NCI-H446 treated with DMSO at 0.1 percent for 48 hours (cell line): ENCODE measurements around the gene HSPA1L.
"Not testable (repeated sequence)": the region's sequence is repeated elsewhere in the genome, so short reads cannot be mapped to it uniquely, and the experiment has no call there.

Experiments
- DNase-seq: peaks from one replicate; lab custom pipeline; 2025; lab: John Stamatoyannopoulos, UW

Gene HSPA1L

GRCh38 chr6:31815025-31815838, at the start of gene HSPA1L, which contains the start of gene HSPA1A:
HSPA1L (minus strand) TSS chr6:31815283; CDS start chr6:31811972, 3,311 bp downstream.
HSPA1A (plus strand) TSS chr6:31815543; CDS start chr6:31815757, 214 bp downstream.
- peak; percentile 85 for DNase-seq

- DNase-seq, result no peak
Observed at GRCh38 chr6:31864818-31865204, 49.7 kb upstream of the HSPA1L start.

GRCh38 chr6:31864123-31864562, 49.1 kb upstream of the HSPA1L start:
- DNase-seq, result not testable (repeated sequence)

DNA sequence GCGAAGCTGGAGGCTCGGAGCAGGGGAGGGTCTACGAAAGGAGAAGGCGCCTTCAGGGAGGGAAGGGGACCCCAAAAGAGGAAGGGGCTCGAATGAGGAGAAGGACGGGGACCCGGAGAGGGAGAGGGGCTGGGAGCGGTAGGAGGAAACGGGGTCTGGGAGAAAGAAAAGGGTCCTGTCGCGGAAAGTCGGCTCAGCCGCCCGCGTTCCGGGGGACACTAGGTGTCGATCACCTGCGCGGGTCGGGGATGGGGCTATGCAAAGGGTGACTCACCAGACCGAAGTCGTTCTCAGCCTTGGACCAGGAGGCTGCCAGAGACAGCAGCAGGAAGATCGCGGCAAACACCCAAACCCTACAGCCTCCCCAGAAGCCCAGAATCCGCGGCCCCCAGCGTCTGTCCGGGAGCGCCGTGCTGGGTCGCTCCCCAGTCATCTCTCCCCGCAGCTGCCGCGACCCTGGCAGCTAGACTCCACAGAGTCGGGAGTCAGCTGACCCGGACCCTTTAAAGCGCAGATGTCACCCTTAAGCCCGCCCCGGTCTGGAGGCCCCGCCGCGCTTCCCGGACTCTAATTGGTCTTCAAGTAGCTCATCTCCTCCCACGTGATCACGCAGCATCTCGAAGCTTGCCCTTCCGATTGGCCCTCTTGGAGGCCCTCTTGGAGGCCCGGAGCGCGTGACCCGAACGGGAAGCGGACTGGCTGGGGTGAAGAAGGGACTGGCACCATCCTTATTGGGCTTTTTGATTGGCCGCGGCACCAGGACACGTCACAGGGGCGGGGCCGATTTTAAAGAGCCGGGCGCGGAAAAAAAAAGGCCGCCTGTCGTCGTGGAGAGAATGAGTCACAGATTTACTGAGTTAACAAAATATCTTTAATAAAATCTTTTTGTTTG, 47.5 kb upstream of the HSPA1L start, which contains the start of gene NEU1:
NEU1 (minus strand) TSS at position 478 of the 892 bp plus-strand sequence; CDS start at position 433, 45 bp downstream.
- peak; percentile 100 for DNase-seq

DNA sequence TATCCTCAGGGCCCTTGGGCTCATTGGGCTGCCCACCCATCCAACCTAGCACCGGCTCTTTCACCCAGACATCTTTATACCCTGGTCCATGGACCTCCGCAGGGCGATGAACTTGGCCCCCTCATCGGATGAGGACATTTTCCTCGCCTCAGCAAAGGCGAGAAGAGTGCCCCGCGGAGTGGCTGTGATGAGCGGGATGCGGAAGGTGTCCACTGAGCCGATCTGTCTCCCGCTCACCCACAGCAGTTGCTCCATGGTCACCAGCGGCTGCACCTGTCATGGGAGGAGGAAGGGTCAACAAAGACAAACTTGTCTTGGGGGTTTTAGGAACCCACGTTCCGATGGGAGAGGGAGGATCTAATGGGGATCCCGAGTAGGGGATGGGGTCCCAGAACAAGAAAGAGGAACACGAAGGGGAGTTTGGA, 46.8 kb upstream of the HSPA1L start:
- DNase-seq, result no peak

DNA sequence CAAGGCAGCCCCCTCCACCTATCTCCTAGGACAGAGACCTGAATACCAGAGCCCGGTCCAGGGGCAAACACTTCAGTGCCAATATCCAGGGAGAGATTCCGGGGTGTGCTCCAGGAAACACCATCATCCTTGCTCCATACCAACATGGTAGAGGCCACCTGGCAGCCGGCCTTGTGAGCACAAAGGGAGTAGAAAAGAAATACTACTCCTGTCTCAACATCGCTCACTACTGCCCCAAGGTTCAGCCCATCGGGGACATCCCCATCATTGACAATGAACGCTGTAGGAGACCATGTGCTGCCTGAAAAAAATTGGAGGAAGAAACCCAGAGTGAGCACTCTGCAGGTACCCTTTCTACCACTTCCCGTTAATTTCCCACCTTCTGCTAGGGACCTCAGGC, 46.1 kb upstream of the HSPA1L start:
- no peak for DNase-seq

DNA sequence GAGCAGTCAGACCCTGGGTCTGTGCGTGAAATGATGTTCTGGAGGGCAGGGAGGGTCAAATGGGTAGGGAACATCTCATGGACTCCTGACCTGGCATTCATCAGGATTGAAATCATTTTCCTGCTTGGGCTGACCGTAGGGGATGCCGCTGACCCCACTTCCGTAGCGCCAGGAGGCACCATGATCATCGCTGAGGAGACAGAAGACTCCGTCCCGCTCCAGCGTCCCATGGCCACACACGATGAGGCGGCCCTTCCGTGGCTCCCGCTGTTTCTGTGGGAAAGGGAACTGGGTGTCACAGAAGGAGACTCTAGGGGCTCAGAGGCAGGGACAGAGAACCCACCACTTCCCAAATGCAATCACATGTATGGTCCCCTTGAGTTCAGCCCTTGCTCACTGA, 45.3 kb upstream of the HSPA1L start:
- DNase-seq, result no peak

GRCh38 chr6:31859923-31860322, 44.8 kb upstream of the HSPA1L start:
- no peak for DNase-seq

DNA sequence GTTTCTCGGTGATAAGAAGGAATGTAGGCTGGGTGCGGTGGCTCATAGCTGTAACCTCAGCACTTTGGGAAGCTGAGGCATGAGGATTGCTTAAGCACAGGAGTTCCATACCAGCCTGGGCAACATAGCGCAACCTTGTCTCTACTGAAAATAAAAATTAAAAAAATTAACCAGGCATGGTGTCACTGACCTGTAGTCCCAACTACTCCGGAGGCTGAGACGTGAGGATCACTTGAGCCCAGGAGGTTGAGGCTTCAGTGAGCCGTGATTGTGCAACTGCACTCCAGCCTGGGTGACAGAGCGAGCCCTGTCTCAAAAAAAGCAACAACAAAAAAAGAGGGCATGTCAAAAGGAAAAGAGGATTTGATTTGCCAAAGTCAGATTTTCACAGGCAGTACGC, 43.6 kb upstream of the HSPA1L start:
- no peak for DNase-seq

DNA sequence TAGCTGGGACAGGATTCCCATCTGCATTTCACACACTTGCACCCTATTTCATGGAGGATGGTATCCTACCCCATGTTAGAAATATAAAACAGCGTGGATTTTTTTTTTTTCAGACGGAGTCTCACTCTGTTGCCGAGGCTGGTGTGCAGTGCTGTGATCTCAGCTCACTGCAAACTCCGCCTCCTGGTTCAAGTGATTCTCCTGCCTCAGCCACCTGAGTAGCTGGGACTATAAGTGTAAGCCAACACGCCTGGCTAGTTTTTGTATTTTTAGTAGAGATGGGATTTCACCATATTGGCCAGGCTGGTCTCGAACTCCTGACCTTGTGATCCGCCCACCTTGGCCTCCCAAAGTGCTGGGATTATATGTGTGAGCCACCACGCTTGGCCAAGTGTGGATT, 42.7 kb upstream of the HSPA1L start:
- not testable (repeated sequence) for DNase-seq

DNA sequence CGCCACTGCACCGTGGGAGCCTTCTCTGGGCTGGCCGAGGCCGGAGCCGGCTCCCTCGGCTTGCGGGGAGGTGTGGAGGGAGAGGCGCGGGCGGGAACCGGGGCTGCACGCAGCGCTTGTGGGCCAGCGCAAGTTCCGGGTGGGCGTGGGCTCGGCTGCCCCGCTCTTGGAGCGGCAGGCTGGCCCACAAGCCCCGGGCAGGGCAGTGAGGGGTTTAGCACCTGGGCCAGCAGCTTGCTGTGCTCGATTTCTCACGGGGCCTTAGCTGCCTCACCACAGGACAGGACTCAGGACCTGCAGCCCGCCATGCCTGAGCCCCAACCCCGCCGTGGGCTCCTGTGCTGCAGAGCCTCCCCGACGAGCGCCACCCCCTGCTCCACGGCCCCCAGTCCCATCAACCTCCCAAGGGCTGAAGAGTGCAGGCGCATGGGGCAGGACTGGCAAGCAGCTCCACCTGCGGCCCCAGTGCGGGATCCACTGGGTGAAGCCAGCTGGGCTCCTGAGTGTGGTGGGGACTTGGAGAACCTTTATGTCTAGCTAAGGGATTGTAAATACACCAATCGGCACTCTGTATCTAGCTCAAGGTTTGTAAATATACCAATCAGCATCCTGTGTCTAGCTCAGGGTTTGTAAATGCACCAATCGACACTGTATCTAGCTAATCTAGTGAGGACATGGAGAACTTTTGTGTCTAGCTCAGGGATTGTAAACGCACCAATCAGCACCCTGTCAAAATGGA, 37.1 kb upstream of the HSPA1L start:
- not testable (repeated sequence) for DNase-seq

DNA sequence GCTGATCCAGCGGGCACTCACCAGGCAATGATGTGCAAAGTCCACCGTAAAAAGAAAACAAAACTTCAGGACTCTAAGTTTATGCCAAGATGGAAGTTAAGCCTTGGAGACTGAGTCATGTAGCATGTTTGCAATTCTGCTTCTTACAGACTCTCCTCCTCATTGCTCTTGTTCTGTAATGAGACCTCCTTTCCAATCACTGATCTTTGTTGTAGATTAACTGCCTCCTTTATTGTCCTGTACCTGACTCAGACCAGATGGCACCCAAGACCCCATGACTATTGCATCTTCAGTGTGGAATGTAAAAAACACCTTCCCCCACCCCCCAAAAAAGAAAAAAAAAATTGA, 36.4 kb upstream of the HSPA1L start:
- DNase-seq, result no peak

DNA sequence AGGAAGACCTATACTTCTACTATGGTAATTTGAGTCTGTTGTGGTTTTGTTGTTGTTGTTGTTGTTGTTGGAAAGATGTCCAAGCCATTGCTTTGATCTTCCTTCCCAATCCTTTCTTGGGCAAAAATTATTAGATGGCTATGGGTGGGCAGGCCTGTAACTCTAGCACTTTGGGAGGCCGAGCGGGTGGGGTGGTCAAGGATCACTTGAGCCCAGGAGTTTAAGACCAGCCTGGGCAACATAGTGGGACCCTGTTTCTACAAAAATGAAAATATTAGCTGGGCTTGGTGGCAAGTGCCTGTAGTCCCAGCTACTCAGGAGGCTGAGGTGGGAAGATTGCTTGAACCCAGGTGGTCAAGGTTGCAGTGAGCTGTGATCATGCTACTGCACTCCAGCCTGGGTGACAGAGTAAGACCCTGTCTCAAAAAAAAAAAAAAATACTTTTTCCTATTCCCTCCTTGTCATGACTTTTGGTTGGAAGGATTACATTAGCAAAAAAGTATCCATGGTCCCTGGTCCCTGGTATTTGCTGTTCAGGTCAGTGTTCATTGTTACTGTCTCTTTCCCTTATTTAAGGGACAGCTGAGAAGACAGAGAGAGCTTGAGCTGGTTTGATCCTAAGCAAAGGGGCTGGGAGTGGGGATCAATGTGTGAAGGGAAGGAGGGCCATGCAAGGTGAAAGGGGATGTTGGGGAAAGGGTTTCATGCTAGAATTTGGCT, 35.8 kb upstream of the HSPA1L start:
- DNase-seq, result no peak

GRCh38 chr6:31847276-31847978, 32.3 kb upstream of the HSPA1L start:
- no peak for DNase-seq

GRCh38 chr6:31844507-31844906, 29.4 kb upstream of the HSPA1L start:
- DNase-seq, result no peak

GRCh38 chr6:31842053-31842452, 27.0 kb upstream of the HSPA1L start:
- no peak for DNase-seq

- not testable (repeated sequence) for DNase-seq
Observed at GRCh38 chr6:31839779-31840126, 24.7 kb upstream of the HSPA1L start.

DNA sequence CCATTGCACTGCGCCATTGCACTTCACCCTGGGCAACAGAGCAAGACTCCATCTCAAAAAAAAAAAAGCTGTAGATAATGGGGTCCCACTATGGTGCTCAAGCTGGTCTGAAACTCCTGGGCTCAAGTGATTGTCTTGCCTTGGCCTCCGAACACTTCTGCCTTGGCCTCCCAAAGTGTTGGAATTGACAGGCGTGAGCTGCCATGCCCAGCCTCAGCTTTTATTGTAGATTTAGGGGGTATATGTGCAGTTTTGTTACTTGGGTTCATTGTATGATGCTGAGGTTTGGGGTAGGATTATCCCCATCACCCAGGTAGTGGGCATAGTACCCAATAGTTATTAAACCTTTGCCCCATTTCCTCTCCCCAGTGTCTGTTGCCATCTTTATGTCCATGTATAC, 23.9 kb upstream of the HSPA1L start:
- DNase-seq, result no peak

- DNase-seq, result not testable (repeated sequence)
Observed at GRCh38 chr6:31838114-31838553, 23.1 kb upstream of the HSPA1L start.

GRCh38 chr6:31837369-31838113, 22.5 kb upstream of the HSPA1L start:
- DNase-seq, result no peak
